HepG2 (cell line): ENCODE results near the gene ASXL1. TPM values are rescaled to one million over a fixed set of nuclear protein-coding genes. Genes with fewer than 3 reads are reported as not detected.

Source experiments
- BRF2 ChIP-seq: sonication (generic); formaldehyde crosslinking; IDR thresholded peaks from 2 replicates; pipeline ENCODE4 v1.8.1; 2022; ENCODE audit warnings: mild to moderate bottlenecking, missing genetic modification reagents
- EEA1 ChIP-seq: sonication (generic); formaldehyde crosslinking; IDR thresholded peaks from 2 replicates; pipeline ENCODE4 v1.5.1; 2020; ENCODE audit warnings: mild to moderate bottlenecking, missing genetic modification reagents, borderline replicate concordance
- EED ChIP-seq: sonication (generic); formaldehyde crosslinking; IDR thresholded peaks from 2 replicates; pipeline ENCODE4 v1.5.0; 2020; ENCODE audit warnings: mild to moderate bottlenecking, missing genetic modification reagents
- GLI4 ChIP-seq: sonication (generic); formaldehyde crosslinking; IDR thresholded peaks from 2 replicates; pipeline ENCODE4 v1.5.1; 2020; ENCODE audit warnings: missing genetic modification reagents, mild to moderate bottlenecking, moderate library complexity, borderline replicate concordance
- GRHL1 ChIP-seq: sonication (generic); formaldehyde crosslinking; conservative IDR thresholded peaks from 2 replicates; pipeline ENCODE4 v1.8.0; 2022; ENCODE audit warnings: missing genetic modification reagents
- HNRNPLL ChIP-seq: fragments of 200-400 bp; formaldehyde crosslinking; IDR thresholded peaks from 2 replicates; pipeline ENCODE4 v1.6.1; 2017; ENCODE audit warnings: mild to moderate bottlenecking, low read depth, low read length; ENCODE audit not compliant: poor library complexity, severe bottlenecking
- JUNB ChIP-seq: sonication (generic); formaldehyde crosslinking; IDR thresholded peaks from 2 replicates; pipeline ENCODE4 v1.8.0; 2022; ENCODE audit warnings: missing genetic modification reagents, mild to moderate bottlenecking, borderline replicate concordance
- NCOA1 ChIP-seq: sonication (generic); formaldehyde crosslinking; IDR thresholded peaks from 2 replicates; pipeline ENCODE4 v1.9.0; 2021; ENCODE audit warnings: missing genetic modification reagents
- RBAK ChIP-seq: sonication (generic); formaldehyde crosslinking; IDR thresholded peaks from 2 replicates; pipeline ENCODE4 v1.5.1; 2020; ENCODE audit warnings: mild to moderate bottlenecking, missing genetic modification reagents
- TBP ChIP-seq: sonication (generic); formaldehyde crosslinking; IDR thresholded peaks from 2 replicates; pipeline ENCODE4 v1.5.0; 2020; ENCODE audit warnings: missing genetic modification reagents
- TRAFD1 ChIP-seq: sonication (generic); formaldehyde crosslinking; IDR thresholded peaks from 2 replicates; pipeline ENCODE4 v1.5.1; 2020; ENCODE audit warnings: missing genetic modification reagents, mild to moderate bottlenecking, borderline replicate concordance
- UBTF ChIP-seq: sonication (generic); formaldehyde crosslinking; IDR thresholded peaks from 2 replicates; pipeline ENCODE4 v1.4.0; 2020; ENCODE audit warnings: mild to moderate bottlenecking, missing genetic modification reagents
- ZBTB38 ChIP-seq: sonication (generic); formaldehyde crosslinking; IDR thresholded peaks from 2 replicates; pipeline ENCODE4 v1.5.1; 2020; ENCODE audit warnings: mild to moderate bottlenecking, missing genetic modification reagents
- ZFAT ChIP-seq: sonication (generic); formaldehyde crosslinking; conservative IDR thresholded peaks from 2 replicates; pipeline ENCODE4 v1.8.1; 2023; ENCODE audit warnings: missing genetic modification reagents, inconsistent platforms
- ZMYM2 ChIP-seq: sonication (generic); formaldehyde crosslinking; IDR thresholded peaks from 2 replicates; pipeline ENCODE4 v1.8.0; 2022; ENCODE audit warnings: mild to moderate bottlenecking, missing genetic modification reagents
- ZNF354B ChIP-seq: sonication (generic); formaldehyde crosslinking; IDR thresholded peaks from 2 replicates; pipeline ENCODE4 v1.8.0; 2022; ENCODE audit warnings: mild to moderate bottlenecking, missing genetic modification reagents
- ZNF749 ChIP-seq: sonication (generic); formaldehyde crosslinking; IDR thresholded peaks from 2 replicates; pipeline ENCODE4 v1.8.0; 2022; ENCODE audit warnings: mild to moderate bottlenecking, missing genetic modification reagents, moderate library complexity, borderline replicate concordance
- ZNF816 ChIP-seq: sonication (generic); formaldehyde crosslinking; IDR thresholded peaks from 2 replicates; pipeline ENCODE4 v1.8.0; 2022; ENCODE audit warnings: missing genetic modification reagents, mild to moderate bottlenecking, borderline replicate concordance
- ZXDC ChIP-seq: sonication (generic); formaldehyde crosslinking; IDR thresholded peaks from 2 replicates; pipeline ENCODE4 v1.5.0; 2020; ENCODE audit warnings: mild to moderate bottlenecking, missing genetic modification reagents
- polyA plus RNA-seq, 8 experiments: library from polyadenylated mRNA; depleted of rRNA in 3 of 8; stranded (reverse) in 7 of 8; unstranded in 1 of 8; fragments of >200 nt; fragmentation: Illumina TruSeq in 4 of 8; extraction: Trizol in 4 of 8; gene quantifications; 2 replicates each; pipeline versions ENCODE4 v1.2.1 to v1.2.3, GENCODE V29; 2011 to 2016; ENCODE audit warnings: low read depth in 4 of 8, missing spikeins in 1 of 8, mixed read lengths in 1 of 8; ENCODE audit not compliant: insufficient read depth in 1 of 8
- total RNA-seq, 5 experiments: library from RNA; depleted of rRNA; stranded (reverse); fragments of >200 nt; fragmentation: Illumina TruSeq; extraction: Trizol; gene quantifications; 2 replicates each; pipeline ENCODE4 v1.2.3, GENCODE V29; 2016; ENCODE audit warnings: low read depth in 1 of 5

The ASXL1 gene
- total and polyA plus RNA-seq, 2 of the 13 experiments (the other 11 are each of a cell fraction or from before 2014, with no cell fraction given): 62.1 to 74.8 TPM

GRCh38 chr20:32474967-32475811 is 117.1 kb downstream of the ASXL1 start (continued):
- TF ChIP-seq ZMYM2 (CRISPR knock-in tag) (0 out of 2 replicates have a peak, but pooled peaks have one; percentile 41), EEA1 (CRISPR knock-in tag) (no peak), ZNF816 (no peak), ZNF354B (peak; percentile 92; the same call in 1 of the 2 replicates), TRAFD1 (CRISPR knock-in tag) (no peak), NCOA1 (CRISPR knock-in tag) (peak; percentile 97), BRF2 (peak; percentile 58), ZFAT (CRISPR knock-in tag) (no peak), GLI4 (CRISPR knock-in tag) (no peak), HNRNPLL (peak; percentile 49), TBP (CRISPR knock-in tag) (peak; percentile 76; the same call in 1 of the 2 replicates), EED (CRISPR knock-in tag) (peak; percentile 87), GRHL1 (CRISPR knock-in tag) (no peak), ZXDC (CRISPR knock-in tag) (peak; percentile 95), RBAK (no peak), UBTF (CRISPR knock-in tag) (peak; percentile 89), ZNF749 (CRISPR knock-in tag) (no peak), ZBTB38 (CRISPR knock-in tag) (no peak), JUNB (CRISPR knock-in tag) (no peak)
